Measurements from ENCODE around the gene SEPHS2.

DNA sequence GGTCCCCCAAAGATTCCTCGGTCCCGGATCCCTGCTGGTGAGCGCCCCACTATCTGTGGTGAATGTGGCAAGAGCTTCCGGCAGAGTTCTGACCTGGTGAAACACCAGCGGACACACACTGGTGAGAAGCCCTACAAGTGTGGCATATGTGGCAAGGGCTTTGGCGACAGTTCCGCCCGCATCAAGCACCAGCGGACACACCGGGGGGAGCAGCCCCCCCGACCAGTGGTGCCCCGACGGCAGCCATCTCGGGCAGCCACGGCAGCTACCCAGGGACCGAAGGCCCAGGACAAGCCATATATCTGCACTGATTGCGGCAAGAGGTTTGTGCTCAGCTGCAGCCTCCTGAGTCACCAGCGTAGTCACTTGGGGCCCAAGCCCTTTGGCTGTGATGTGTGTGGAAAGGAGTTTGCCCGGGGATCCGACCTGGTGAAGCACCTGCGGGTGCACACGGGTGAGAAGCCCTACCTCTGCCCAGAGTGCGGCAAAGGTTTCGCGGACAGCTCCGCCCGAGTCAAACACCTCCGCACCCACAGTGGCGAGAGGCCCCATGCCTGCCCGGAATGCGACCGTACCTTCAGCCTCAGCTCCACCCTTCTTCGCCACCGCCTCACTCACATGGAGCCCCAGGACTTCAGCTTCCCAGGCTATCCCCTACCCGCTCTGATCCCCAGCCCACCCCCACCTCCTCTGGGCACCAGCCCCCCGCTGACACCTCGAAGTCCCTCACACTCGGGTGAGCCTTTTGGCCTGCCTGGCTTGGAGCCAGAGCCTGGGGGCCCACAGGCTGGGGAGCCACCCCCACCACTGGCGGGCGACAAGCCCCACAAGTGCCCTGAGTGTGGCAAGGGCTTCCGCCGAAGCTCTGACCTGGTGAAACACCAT lies 47.7 kb downstream of the SEPHS2 start:
- TF ChIP-seq, protein P1, sequence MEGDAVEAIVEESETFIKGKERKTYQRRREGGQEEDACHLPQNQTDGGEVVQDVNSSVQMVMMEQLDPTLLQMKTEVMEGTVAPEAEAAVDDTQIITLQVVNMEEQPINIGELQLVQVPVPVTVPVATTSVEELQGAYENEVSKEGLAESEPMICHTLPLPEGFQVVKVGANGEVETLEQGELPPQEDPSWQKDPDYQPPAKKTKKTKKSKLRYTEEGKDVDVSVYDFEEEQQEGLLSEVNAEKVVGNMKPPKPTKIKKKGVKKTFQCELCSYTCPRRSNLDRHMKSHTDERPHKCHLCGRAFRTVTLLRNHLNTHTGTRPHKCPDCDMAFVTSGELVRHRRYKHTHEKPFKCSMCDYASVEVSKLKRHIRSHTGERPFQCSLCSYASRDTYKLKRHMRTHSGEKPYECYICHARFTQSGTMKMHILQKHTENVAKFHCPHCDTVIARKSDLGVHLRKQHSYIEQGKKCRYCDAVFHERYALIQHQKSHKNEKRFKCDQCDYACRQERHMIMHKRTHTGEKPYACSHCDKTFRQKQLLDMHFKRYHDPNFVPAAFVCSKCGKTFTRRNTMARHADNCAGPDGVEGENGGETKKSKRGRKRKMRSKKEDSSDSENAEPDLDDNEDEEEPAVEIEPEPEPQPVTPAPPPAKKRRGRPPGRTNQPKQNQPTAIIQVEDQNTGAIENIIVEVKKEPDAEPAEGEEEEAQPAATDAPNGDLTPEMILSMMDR (conservative IDR thresholded peaks at IDR 0.05; ENCODE audit: low read length) = no peak
- no peak for TF ChIP-seq EZH2phosphoT487 (IDR thresholded peaks at IDR 0.05; ENCODE audit: borderline replicate concordance)

Data from Loucy (cell line).